Gastroesophageal sphincter (tissue), 3 donors: ENCODE results near the gene UPK1B.
"Not testable (repeated sequence)": the region's sequence is repeated elsewhere in the genome, so short reads cannot be mapped to it uniquely, and the experiment has no call there.

Source experiments
- CTCF ChIP-seq, 4 experiments: fragments of 200-600 bp in 2 of 4; fragments of 450-650 bp in 2 of 4; sonication (generic) in 1 of 4; IDR thresholded peaks; one replicate each; pipeline ENCODE4 v1.5.1; 2017 to 2019; ENCODE audit warnings: antibody characterized with exemption in 4 of 4, mild to moderate bottlenecking in 2 of 4, moderate library complexity in 2 of 4
- POLR2AphosphoS5 ChIP-seq: sonication (generic); formaldehyde crosslinking; IDR thresholded peaks from one replicate; pipeline ENCODE4 v1.6.1; 2017; ENCODE audit warnings: antibody characterized with exemption

GRCh38 chr3:119242387-119243057 is 69.1 kb downstream of the UPK1B start:
- not testable (repeated sequence) for TF ChIP-seq CTCF (IDR thresholded peaks at IDR 0.05); POLR2AphosphoS5
